GM23248 (cell line): Measurements from ENCODE around the gene HOXA13. TPM values are rescaled to one million over a fixed set of nuclear protein-coding genes. Genes with fewer than 3 reads are reported as not detected.

ENCODE experiments used
- DNase-seq: peaks from one replicate; pipeline ENCODE4 v3.0.0-alpha.2; 2015
- H2AFZ ChIP-seq: fragments of 200-600 bp; sonication (generic); 2 replicates; pipeline ENCODE4 v1.6.1; 2016; ENCODE audit warnings: antibody characterized with exemption
- H3F3A ChIP-seq: fragments of 200-600 bp; sonication (generic); 2 replicates; pipeline ENCODE4 v1.6.1; 2016; ENCODE audit warnings: mild to moderate bottlenecking, antibody characterized with exemption, mixed run types; ENCODE audit not compliant: insufficient read depth
- H3K27ac ChIP-seq: fragments of 200-600 bp; sonication (generic); 2 replicates; pipeline ENCODE4 v1.5.1; 2016; ENCODE audit warnings: mild to moderate bottlenecking
- H3K27me3 ChIP-seq: fragments of 200-600 bp; sonication (generic); replicated peaks from 2 replicates; pipeline ENCODE4 v1.6.1; 2016; ENCODE audit warnings: mild to moderate bottlenecking; ENCODE audit not compliant: insufficient read depth
- H3K36me3 ChIP-seq: fragments of 200-600 bp; sonication (generic); 2 replicates; pipeline ENCODE4 v1.6.1; 2016; ENCODE audit warnings: low read depth, mild to moderate bottlenecking
- H3K4me1 ChIP-seq: fragments of 200-600 bp; sonication (generic); 2 replicates; pipeline ENCODE4 v1.6.1; 2016; ENCODE audit warnings: mild to moderate bottlenecking; ENCODE audit not compliant: insufficient read depth
- H3K4me2 ChIP-seq: fragments of 200-600 bp; sonication (generic); one replicate; pipeline ENCODE4 v1.6.1; 2016; ENCODE audit warnings: mild to moderate bottlenecking; ENCODE audit not compliant: unreplicated experiment
- H3K4me3 ChIP-seq: fragments of 200-600 bp; sonication (generic); 2 replicates; pipeline ENCODE4 v1.5.1; 2016; ENCODE audit warnings: mild to moderate bottlenecking
- H3K79me2 ChIP-seq: fragments of 200-600 bp; sonication (generic); 2 replicates; pipeline ENCODE4 v1.6.1; 2016; ENCODE audit warnings: mild to moderate bottlenecking; ENCODE audit not compliant: insufficient read depth
- H3K9ac ChIP-seq: fragments of 200-600 bp; sonication (generic); 2 replicates; pipeline ENCODE4 v1.6.1; 2016; ENCODE audit warnings: mild to moderate bottlenecking
- H3K9me2 ChIP-seq: fragments of 200-600 bp; sonication (generic); 2 replicates; pipeline ENCODE4 v1.6.1; 2016; ENCODE audit warnings: mixed run types, mild to moderate bottlenecking, moderate library complexity; ENCODE audit not compliant: insufficient read depth
- H3K9me3 ChIP-seq: fragments of 200-600 bp; sonication (generic); one replicate; pipeline ENCODE4 v1.6.1; 2017; ENCODE audit warnings: low read depth
- H4K20me1 ChIP-seq: fragments of 200-600 bp; sonication (generic); 2 replicates; pipeline ENCODE4 v1.6.0; 2016; ENCODE audit not compliant: insufficient read depth
- EZH2 ChIP-seq: fragments of 200-600 bp; sonication (generic); IDR thresholded peaks from 2 replicates; pipeline ENCODE4 v1.6.1; 2018; ENCODE audit warnings: antibody characterized with exemption, mild to moderate bottlenecking; ENCODE audit not compliant: insufficient read depth, poor library complexity, severe bottlenecking
- EZH2phosphoT487 ChIP-seq: fragments of 200-600 bp; sonication (generic); IDR thresholded peaks from 2 replicates; pipeline ENCODE4 v1.6.1; 2018; ENCODE audit warnings: antibody characterized with exemption, moderate library complexity, mild to moderate bottlenecking, low read depth; ENCODE audit not compliant: insufficient read depth
- WGBS, 2 experiments: methylation state at CpG; one replicate each; pipeline ENCODE4 v1.1.6; 2015 to 2017; ENCODE audit warnings: low lambda C conversion rate in 2 of 2, low coverage in 1 of 2; ENCODE audit errors: missing lambda C conversion rate in 2 of 2; 5-methylcytosine and 5-hydroxymethylcytosine counted together
- in situ Hi-C: fragments of 300-500 bp; cut with MboI; formaldehyde crosslinking; loops from 2 replicates; pipeline ENCODE4 v1.15.0; 2020
- polyA plus RNA-seq: library from polyadenylated mRNA; unstranded; fragments of >200 nt; fragmentation: Nextera tagmentation; extraction: Ambion mirVana; gene quantifications from 2 replicates; pipeline ENCODE4 v1.2.1, GENCODE V29; 2016
- total RNA-seq: library from RNA; depleted of rRNA; stranded (reverse); fragments of >200 nt; shearing (Covaris generic); gene quantifications from 2 replicates; pipeline ENCODE4 v1.2.3, GENCODE V29; 2014

Gene HOXA13
- total and polyA plus RNA-seq, 2 experiments from 2014 or later = 0.15 to 0.43 TPM

GRCh38 chr7:27170426-27171324, 29.2 kb downstream of the HOXA13 start:
- in situ Hi-C loops = loop anchor here (10.0 kb wide), 1 partner anchor 1316 kb away; no protein-coding TSS in a partner anchor
- H3K27me3 ChIP-seq = no peaks in the 10 kb centered on the region
- 2% methylated on average over 11 of the region's 11 CpGs for WGBS, 2 experiments
- H4K20me1 ChIP-seq = no peaks in the 10 kb centered on the region
- TF ChIP-seq EZH2phosphoT487 = peak; percentile 71; the same call in 1 of the 2 replicates
- no peak for TF ChIP-seq EZH2
- no peak overlapping the region for H2AFZ ChIP-seq
- no peaks in the 10 kb centered on the region for H3K9me2 ChIP-seq
- H3K4me1 ChIP-seq = peaks cover 17% of the 10 kb centered on the region
- peak overlapping the region; percentile 99 for H3K27ac ChIP-seq
- peaks cover 100% of the 10 kb centered on the region for H3K79me2 ChIP-seq
- H3K36me3 ChIP-seq = peaks cover 4% of the 10 kb centered on the region; the same call in 1 of the 2 replicates
- H3F3A ChIP-seq = peaks cover 11% of the 10 kb centered on the region
- DNase-seq = no peak
- peak overlapping the region; percentile 100 for H3K4me2 ChIP-seq
- H3K9ac ChIP-seq = peak overlapping the region; percentile 98
- peak overlapping the region; percentile 83 for H3K4me3 ChIP-seq
- H3K9me3 ChIP-seq = no peaks in the 10 kb centered on the region

GRCh38 chr7:27169658-27170425, 30.0 kb downstream of the HOXA13 start:
- Histone ChIP-seq H3K27ac (peak overlapping the region; percentile 99), H3K27me3 (no peaks in the 10 kb centered on the region), H3K9me3 (no peaks in the 10 kb centered on the region), H3K9ac (peak overlapping the region; percentile 98), H2AFZ (no peak overlapping the region), H3F3A (peaks cover 11% of the 10 kb centered on the region), H3K9me2 (no peaks in the 10 kb centered on the region), H3K36me3 (peaks cover 4% of the 10 kb centered on the region; the same call in 1 of the 2 replicates), H4K20me1 (no peaks in the 10 kb centered on the region), H3K4me3 (peak overlapping the region; percentile 83), H3K4me2 (peak overlapping the region; percentile 100), H3K79me2 (peaks cover 100% of the 10 kb centered on the region), H3K4me1 (peaks cover 10% of the 10 kb centered on the region)
- WGBS, 2 experiments = 1 to 3% methylated on average over 24 to 46 of the region's 46 CpGs
- TF ChIP-seq EZH2 (no peak), EZH2phosphoT487 (no peak; the same call in 1 of the 2 replicates)
- DNase-seq = peak; percentile 79
- in situ Hi-C loops = loop anchor here (10.0 kb wide), 2 partner anchors 975 to 1315 kb away; no protein-coding TSS in a partner anchor

GRCh38 chr7:27168265-27168947, 31.5 kb downstream of the HOXA13 start:
- 2 to 3% methylated on average over 25 of the region's 25 CpGs for WGBS, 2 experiments
- H3K36me3 ChIP-seq = peaks cover 5% of the 10 kb centered on the region; the same call in 1 of the 2 replicates
- peak overlapping the region; percentile 41; the same call in 1 of the 2 replicates for H2AFZ ChIP-seq
- H3K4me1 ChIP-seq = peaks cover 7% of the 10 kb centered on the region
- peak; percentile 79 for DNase-seq
- in situ Hi-C loops = loop anchor here (10.0 kb wide), 1 partner anchor 974 kb away; no protein-coding TSS in a partner anchor
- TF ChIP-seq EZH2 (no peak), EZH2phosphoT487 (no peak)
- H3K9ac ChIP-seq = peak overlapping the region; percentile 98
- H3K9me2 ChIP-seq = no peaks in the 10 kb centered on the region
- peak overlapping the region; percentile 100 for H3K4me2 ChIP-seq
- H3K9me3 ChIP-seq = no peaks in the 10 kb centered on the region
- H3K79me2 ChIP-seq = peaks cover 100% of the 10 kb centered on the region
- H3K27ac ChIP-seq = peak overlapping the region; percentile 99
- H4K20me1 ChIP-seq = no peaks in the 10 kb centered on the region
- no peaks in the 10 kb centered on the region for H3K27me3 ChIP-seq
- peaks cover 11% of the 10 kb centered on the region for H3F3A ChIP-seq
- peak overlapping the region; percentile 83 for H3K4me3 ChIP-seq

- Histone ChIP-seq H3K9me2 (no peaks in the 10 kb centered on the region), H3K9ac (peak overlapping the region; percentile 98), H3K27ac (peak overlapping the region; percentile 99), H4K20me1 (no peaks in the 10 kb centered on the region), H3K4me2 (peak overlapping the region; percentile 100), H2AFZ (0 out of 2 replicates have a peak overlapping the region, but pooled peaks have one; percentile 41), H3F3A (peaks cover 12% of the 10 kb centered on the region), H3K36me3 (peaks cover 10% of the 10 kb centered on the region; the same call in 1 of the 2 replicates), H3K79me2 (peaks cover 100% of the 10 kb centered on the region), H3K4me3 (peak overlapping the region; percentile 83), H3K9me3 (no peaks in the 10 kb centered on the region), H3K4me1 (peaks cover 7% of the 10 kb centered on the region), H3K27me3 (no peaks in the 10 kb centered on the region)
- in situ Hi-C loops = loop anchor here (10.0 kb wide), 1 partner anchor 973 kb away; no protein-coding TSS in a partner anchor
- TF ChIP-seq EZH2 (no peak), EZH2phosphoT487 (no peak)
- 0 to 3% methylated on average over 4 of the region's 4 CpGs for WGBS, 2 experiments
- peak; percentile 81 for DNase-seq
These were observed 32.0 kb downstream of the HOXA13 start for GRCh38 chr7:27167916-27168264.
